Sigmoid colon (tissue), 3 donors: Measurements from ENCODE around the gene OTOGL.

Experiments
- POLR2A ChIP-seq, 2 donors: fragments of 450-650 bp; IDR thresholded peaks; one replicate each; pipeline ENCODE4 v1.6.1; 2016; ENCODE audit warnings: antibody characterized with exemption in 2 of 2, mild to moderate bottlenecking in 2 of 2, moderate library complexity in 2 of 2
- TF ChIP-seq, protein P1 (sequence below), 4 experiments: fragments of 450-650 bp in 3 of 4; fragments of 200-600 bp in 1 of 4; IDR thresholded peaks; one replicate each; pipeline ENCODE4 v1.5.1; 2016 to 2019; ENCODE audit warnings: antibody characterized with exemption in 4 of 4, mild to moderate bottlenecking in 3 of 4, moderate library complexity in 2 of 4

DNA sequence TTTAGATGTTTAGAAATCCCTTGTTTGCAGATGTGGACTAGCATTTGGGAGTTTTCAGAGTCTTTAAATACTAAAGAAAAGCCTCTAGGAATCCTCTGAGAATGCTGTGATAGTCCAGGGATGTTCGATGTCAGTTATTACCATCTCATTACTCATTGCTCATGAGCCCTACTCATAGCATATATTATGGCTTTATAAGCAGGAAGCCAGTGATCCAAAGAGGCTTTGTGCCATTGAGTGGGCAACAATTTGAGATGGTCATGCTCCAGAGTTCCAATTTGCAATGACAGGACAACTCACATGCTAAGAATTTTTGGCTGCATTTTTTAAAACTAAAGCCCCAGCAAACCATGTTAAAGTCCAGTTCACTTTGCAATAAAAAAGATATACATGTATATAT, 163.0 kb downstream of the OTOGL start:
- no peak for TF ChIP-seq POLR2A (IDR thresholded peaks at IDR 0.05)
- TF ChIP-seq, protein P1, sequence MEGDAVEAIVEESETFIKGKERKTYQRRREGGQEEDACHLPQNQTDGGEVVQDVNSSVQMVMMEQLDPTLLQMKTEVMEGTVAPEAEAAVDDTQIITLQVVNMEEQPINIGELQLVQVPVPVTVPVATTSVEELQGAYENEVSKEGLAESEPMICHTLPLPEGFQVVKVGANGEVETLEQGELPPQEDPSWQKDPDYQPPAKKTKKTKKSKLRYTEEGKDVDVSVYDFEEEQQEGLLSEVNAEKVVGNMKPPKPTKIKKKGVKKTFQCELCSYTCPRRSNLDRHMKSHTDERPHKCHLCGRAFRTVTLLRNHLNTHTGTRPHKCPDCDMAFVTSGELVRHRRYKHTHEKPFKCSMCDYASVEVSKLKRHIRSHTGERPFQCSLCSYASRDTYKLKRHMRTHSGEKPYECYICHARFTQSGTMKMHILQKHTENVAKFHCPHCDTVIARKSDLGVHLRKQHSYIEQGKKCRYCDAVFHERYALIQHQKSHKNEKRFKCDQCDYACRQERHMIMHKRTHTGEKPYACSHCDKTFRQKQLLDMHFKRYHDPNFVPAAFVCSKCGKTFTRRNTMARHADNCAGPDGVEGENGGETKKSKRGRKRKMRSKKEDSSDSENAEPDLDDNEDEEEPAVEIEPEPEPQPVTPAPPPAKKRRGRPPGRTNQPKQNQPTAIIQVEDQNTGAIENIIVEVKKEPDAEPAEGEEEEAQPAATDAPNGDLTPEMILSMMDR (IDR thresholded peaks at IDR 0.05): no peak
